Measurements from ENCODE around the gene ZNF639. TPM values are rescaled to one million over a fixed set of nuclear protein-coding genes. Genes with fewer than 3 reads are reported as not detected.
A peak's percentile ranks its signal among the peaks of the same experiment; 100 is the strongest.
"Not testable (repeated sequence)": the region's sequence is repeated elsewhere in the genome, so short reads cannot be mapped to it uniquely, and the experiment has no call there.

Gene ZNF639
- total and polyA plus RNA-seq, 2 experiments from 2014 or later, result 33.6 to 62.8 TPM

- not testable (repeated sequence) for H3K4me3 ChIP-seq; H3F3A ChIP-seq (replicated peaks; ENCODE audit: low read depth); DNase-seq (ENCODE audit: low spot score); H3K27ac Mint-ChIP-seq; H3K36me3 ChIP-seq (ENCODE audit: insufficient read depth); H3K4me2 ChIP-seq; H3K4me1 Mint-ChIP-seq; H3K9me3 Mint-ChIP-seq; H3K27me3 ChIP-seq (ENCODE audit: insufficient read depth); H3K79me2 ChIP-seq (replicated peaks; ENCODE audit: insufficient read depth); H3K9me2 ChIP-seq (ENCODE audit: insufficient read depth); H4K20me1 ChIP-seq (replicated peaks; ENCODE audit: insufficient read depth); H2AFZ ChIP-seq; H3K4me3 Mint-ChIP-seq; H3K4me1 ChIP-seq (ENCODE audit: insufficient read depth); ATAC-seq; H3K36me3 Mint-ChIP-seq (ENCODE audit: low read depth); H3K27me3 Mint-ChIP-seq (ENCODE audit: insufficient read depth, low read depth, poor library complexity); H3K27ac ChIP-seq (ENCODE audit: low read depth)
Observed at GRCh38 chr3:179274434-179274833, 48.4 kb upstream of the ZNF639 start.

- no peak overlapping the region for H3K4me3 Mint-ChIP-seq
- H3K36me3 ChIP-seq (ENCODE audit: insufficient read depth), result no peaks in the 10 kb centered on the region
- peaks cover 6% of the 10 kb centered on the region for H3K4me1 Mint-ChIP-seq
- peaks cover 5% of the 10 kb centered on the region; the same call in 1 of the 2 replicates for H3K4me1 ChIP-seq (ENCODE audit: insufficient read depth)
- no peak for TF ChIP-seq ETS1 (IDR thresholded peaks at IDR 0.05)
- TF ChIP-seq CTCF (conservative IDR thresholded peaks at IDR 0.05; ENCODE audit: low read depth in 2 of 2), result no peak
- no peak for TF ChIP-seq EZH2 (IDR thresholded peaks at IDR 0.05; ENCODE audit: low read depth, unreplicated experiment)
- TF ChIP-seq ZNF462 (CRISPR knock-in tag; IDR thresholded peaks at IDR 0.05), result no peak
- no peak for TF ChIP-seq ZNF331 (CRISPR knock-in tag; IDR thresholded peaks at IDR 0.05; ENCODE audit: low read depth)
- no peak for TF ChIP-seq STAT1 (IDR thresholded peaks at IDR 0.05; ENCODE audit: unreplicated experiment)
- TF ChIP-seq EZH2phosphoT487 (IDR thresholded peaks at IDR 0.05; ENCODE audit: unreplicated experiment), result no peak
- no peak for TF ChIP-seq NANOG (IDR thresholded peaks at IDR 0.05; ENCODE audit: borderline replicate concordance)
- TF ChIP-seq POLR2AphosphoS5 (IDR thresholded peaks at IDR 0.05; ENCODE audit: low read depth), result no peak
- TF ChIP-seq ZNF114 (CRISPR knock-in tag; IDR thresholded peaks at IDR 0.05), result no peak
- ATAC-seq (no peak), DNase-seq (ENCODE audit: low spot score) (no peak)
- no peaks in the 10 kb centered on the region for H3K27me3 Mint-ChIP-seq (ENCODE audit: insufficient read depth, low read depth, poor library complexity)
- no peak overlapping the region for H3K4me2 ChIP-seq
- H2AFZ ChIP-seq, result peak overlapping the region; percentile 7; the same call in 1 of the 2 replicates
- H3K27me3 ChIP-seq (ENCODE audit: insufficient read depth), result no peaks in the 10 kb centered on the region
- H3K79me2 ChIP-seq (replicated peaks; ENCODE audit: insufficient read depth), result no peaks in the 10 kb centered on the region
- no peak overlapping the region for H3K27ac ChIP-seq (ENCODE audit: low read depth)
- no peaks in the 10 kb centered on the region for H3F3A ChIP-seq (replicated peaks; ENCODE audit: low read depth)
- H4K20me1 ChIP-seq (replicated peaks; ENCODE audit: insufficient read depth), result no peaks in the 10 kb centered on the region
- H3K4me3 ChIP-seq, result no peak overlapping the region
- no peaks in the 10 kb centered on the region for H3K9me3 Mint-ChIP-seq
- H3K9me2 ChIP-seq (ENCODE audit: insufficient read depth), result no peaks in the 10 kb centered on the region
- H3K36me3 Mint-ChIP-seq (ENCODE audit: low read depth), result no peaks in the 10 kb centered on the region
- no peak overlapping the region for H3K27ac Mint-ChIP-seq
Observed at GRCh38 chr3:179276001-179276400, 46.8 kb upstream of the ZNF639 start.

All from GM23338 (cell line).